Endothelial cell (in vitro differentiated cells): Measurements from ENCODE around the gene PHACTR2. TPM values are rescaled to one million over a fixed set of nuclear protein-coding genes. Genes with fewer than 3 reads are reported as not detected.
A peak's percentile ranks its signal among the peaks of the same experiment; 100 is the strongest.
"Not testable (repeated sequence)": the region's sequence is repeated elsewhere in the genome, so short reads cannot be mapped to it uniquely, and the experiment has no call there.

ENCODE experiments used
- DNase-seq: peaks from one replicate; pipeline ENCODE4 v3.0.0; 2021; ENCODE audit warnings: low spot score
- H3K27ac Mint-ChIP-seq: one replicate; pipeline ENCODE4 v1.8.0; 2021; ENCODE audit warnings: mixed read lengths, inconsistent platforms; ENCODE audit not compliant: unreplicated experiment
- H3K27me3 Mint-ChIP-seq: one replicate; pipeline ENCODE4 v1.8.0; 2021; ENCODE audit warnings: mild to moderate bottlenecking, moderate library complexity, mixed read lengths, inconsistent platforms; ENCODE audit not compliant: unreplicated experiment
- H3K36me3 Mint-ChIP-seq: one replicate; pipeline ENCODE4 v1.8.0; 2021; ENCODE audit warnings: mild to moderate bottlenecking, low read depth, mixed read lengths, inconsistent platforms; ENCODE audit not compliant: unreplicated experiment
- H3K4me1 Mint-ChIP-seq: one replicate; pipeline ENCODE4 v1.8.0; 2021; ENCODE audit warnings: mild to moderate bottlenecking, mixed read lengths, inconsistent platforms; ENCODE audit not compliant: unreplicated experiment
- H3K4me3 Mint-ChIP-seq: one replicate; pipeline ENCODE4 v1.8.0; 2021; ENCODE audit warnings: mild to moderate bottlenecking, mixed read lengths, inconsistent platforms; ENCODE audit not compliant: unreplicated experiment
- H3K9me3 Mint-ChIP-seq: one replicate; pipeline ENCODE4 v1.8.0; 2021; ENCODE audit warnings: mixed read lengths, inconsistent platforms; ENCODE audit not compliant: unreplicated experiment
- CTCF ChIP-seq: fragments of 200-600 bp; sonication (generic); IDR thresholded peaks from one replicate; pipeline ENCODE4 v1.5.0; 2021; ENCODE audit warnings: antibody characterized with exemption; ENCODE audit not compliant: unreplicated experiment
- long read RNA-seq: library from polyadenylated mRNA; unstranded; transcript quantifications from one replicate; pipeline ENCODE4 v2.0.0, GENCODE V29; 2020; ENCODE audit not compliant: unreplicated experiment
- total RNA-seq: library from RNA; stranded (reverse); fragmentation: NEBNext Ultra II Directional; extraction: Animal tissue kit (Norgen Biotek cat#: 25700); gene quantifications from one replicate; pipeline ENCODE4 v1.2.1, GENCODE V29; 2021; ENCODE audit not compliant: unreplicated experiment

The PHACTR2 gene
- total RNA-seq: 181 TPM
- long read RNA-seq, full-length matches to known transcripts: 27 of 62 reads
- long read RNA-seq, partial matches to known transcripts: 26 of 62 reads
- long read RNA-seq, other reads (novel, unspliced or antisense): 9 of 62 reads

GRCh38 chr6:143677891-143678791 lies at the start of gene PHACTR2:
Gene PHACTR2, plus strand, starts transcription at chr6:143677965. Its CDS starts 199 bp downstream, at chr6:143678164.
- peak; percentile 84 for DNase-seq
- peaks cover 43% of the 10 kb centered on the region for H3K4me1 Mint-ChIP-seq

GRCh38 chr6:143629104-143630080 lies 48.4 kb upstream of the PHACTR2 start:
- no peaks in the 10 kb centered on the region for H3K27me3 Mint-ChIP-seq
- H3K27ac Mint-ChIP-seq: no peak overlapping the region
- H3K9me3 Mint-ChIP-seq: no peaks in the 10 kb centered on the region
- no peak overlapping the region for H3K4me3 Mint-ChIP-seq
- TF ChIP-seq CTCF: no peak
- H3K4me1 Mint-ChIP-seq: no peaks in the 10 kb centered on the region
- H3K36me3 Mint-ChIP-seq: no peaks in the 10 kb centered on the region
- DNase-seq: no peak

More at GRCh38 chr6:143677891-143678791, at the start of gene PHACTR2:
- Mint-ChIP-seq H3K36me3 (peaks cover 5% of the 10 kb centered on the region), H3K27me3 (no peaks in the 10 kb centered on the region), H3K27ac (peak within 1 kb of the TSS; percentile 95), H3K9me3 (no peaks in the 10 kb centered on the region), H3K4me3 (peak within 1 kb of the TSS; percentile 95)
- TF ChIP-seq CTCF: no peak

GRCh38 chr6:143631196-143631595 lies 46.6 kb upstream of the PHACTR2 start:
- DNase-seq, H3K27ac Mint-ChIP-seq, H3K9me3 Mint-ChIP-seq, H3K27me3 Mint-ChIP-seq, H3K4me1 Mint-ChIP-seq, H3K36me3 Mint-ChIP-seq, H3K4me3 Mint-ChIP-seq: not testable (repeated sequence)

- no peaks in the 10 kb centered on the region for H3K9me3 Mint-ChIP-seq
- no peaks in the 10 kb centered on the region for H3K27me3 Mint-ChIP-seq
- TF ChIP-seq CTCF: no peak
- no peak overlapping the region for H3K27ac Mint-ChIP-seq
- H3K4me3 Mint-ChIP-seq: no peak overlapping the region
- no peaks in the 10 kb centered on the region for H3K36me3 Mint-ChIP-seq
- H3K4me1 Mint-ChIP-seq: peaks cover 5% of the 10 kb centered on the region
- no peak for DNase-seq
Observed at GRCh38 chr6:143632894-143633293, 44.9 kb upstream of the PHACTR2 start.

GRCh38 chr6:143634486-143634885 lies 43.3 kb upstream of the PHACTR2 start:
- Mint-ChIP-seq H3K9me3 (no peaks in the 10 kb centered on the region), H3K27me3 (no peaks in the 10 kb centered on the region), H3K27ac (no peak overlapping the region), H3K4me1 (peaks cover 5% of the 10 kb centered on the region), H3K36me3 (no peaks in the 10 kb centered on the region), H3K4me3 (no peak overlapping the region)
- DNase-seq: no peak
- TF ChIP-seq CTCF: no peak
